ENCODE data around the gene WDR64.

- no peak for TF ChIP-seq JUND (IDR thresholded peaks at IDR 0.05)
- no peak for TF ChIP-seq CTCF (IDR thresholded peaks at IDR 0.05; ENCODE audit: low read depth, low read length, missing input control)
Measured at GRCh38 chr1:241630899-241631298, 21.2 kb upstream of the WDR64 start.

Measured in liver (tissue), 3 donors.